Body of pancreas (tissue), 4 donors: ENCODE measurements around the gene ASTN2. TPM values are rescaled to one million over a fixed set of nuclear protein-coding genes. Genes with fewer than 3 reads are reported as not detected.

ENCODE experiments used
- ATAC-seq: fragments of 150-250 bp; one replicate; pipeline ENCODE4 v1.9.1; 2016
- DNase-seq, 4 donors: peaks; one replicate each; pipeline ENCODE4 v3.0.0-alpha.2; 2019
- H3K27ac ChIP-seq, 4 donors: fragments of 200-600 bp; sonication (generic); 1 replicate in 3 of 4; 2 replicates in 1 of 4; pipeline versions ENCODE4 v1.5.1 to v1.6.1; 2016 to 2019; ENCODE audit warnings: mild to moderate bottlenecking in 1 of 4, mixed read lengths in 1 of 4, moderate library complexity in 1 of 4
- H3K27me3 ChIP-seq, 2 donors: fragments of 200-600 bp; sonication (generic); one replicate each; pipeline ENCODE4 v1.6.0; 2016; ENCODE audit warnings: mild to moderate bottlenecking in 1 of 2
- H3K36me3 ChIP-seq, 2 donors: fragments of 200-600 bp; sonication (generic); replicated peaks in 1 of 2; 2 replicates each; pipeline ENCODE4 v1.5.1; 2016; ENCODE audit warnings: low read depth in 2 of 2; ENCODE audit not compliant: insufficient read depth in 1 of 2
- H3K4me1 ChIP-seq: fragments of 200-600 bp; sonication (generic); one replicate; pipeline ENCODE4 v1.6.0; 2016
- H3K4me3 ChIP-seq, 2 donors: fragments of 200-600 bp; sonication (generic); 1 replicate in 1 of 2; 2 replicates in 1 of 2; pipeline ENCODE4 v1.5.1; 2016 to 2019
- H3K9me3 ChIP-seq, 3 donors: fragments of 200-600 bp; sonication (generic); 1 replicate in 2 of 3; 2 replicates in 1 of 3; pipeline ENCODE4 v1.5.1; 2016
- POLR2A ChIP-seq, 3 donors: fragments of 450-650 bp; IDR thresholded peaks; one replicate each; pipeline ENCODE4 v1.6.1; 2016; ENCODE audit warnings: antibody characterized with exemption in 3 of 3, mild to moderate bottlenecking in 2 of 3
- WGBS, 2 donors: methylation state at CpG; one replicate each; pipeline ENCODE4 v1.1.5; 2017; 5-methylcytosine and 5-hydroxymethylcytosine counted together
- intact Hi-C: fragments of 100-400 bp; cut with DNase I; formaldehyde crosslinking; loops from one replicate; pipeline ENCODE4 v1.15.1; 2023
- total RNA-seq, 2 donors: library from RNA; depleted of rRNA; stranded (reverse); fragments of >200 nt; gene quantifications; one replicate each; pipeline ENCODE4 v1.1.0, GENCODE V29; 2016
- TF ChIP-seq, protein P1 (sequence below), 7 experiments: fragments of 450-650 bp in 4 of 7; fragments of 200-600 bp in 3 of 7; sonication (generic) in 3 of 7; IDR thresholded peaks; one replicate each; pipeline ENCODE4 v1.5.1; 2016 to 2019; ENCODE audit warnings: antibody characterized with exemption in 7 of 7

Gene ASTN2
- total RNA-seq, 2 donors from 2014 or later = 8.2 to 9.6 TPM

DNA sequence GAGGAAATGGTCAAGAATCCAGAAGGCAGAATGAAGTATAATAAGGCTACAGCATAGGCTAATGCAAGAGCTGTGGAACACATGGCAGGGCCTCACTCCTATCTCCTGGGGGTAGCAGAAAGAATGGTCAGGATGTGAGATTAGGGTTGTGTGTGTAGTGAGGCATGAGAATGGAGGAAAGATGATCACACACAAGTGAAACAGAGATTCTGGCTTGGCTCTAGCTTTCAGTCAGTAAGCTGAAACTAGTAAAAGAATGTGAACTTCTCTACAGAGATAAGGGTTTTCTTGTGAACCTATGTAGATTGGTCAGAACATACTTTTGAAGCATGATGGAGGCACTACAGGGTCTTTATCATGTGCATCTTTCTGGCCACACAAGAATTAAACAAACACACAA lies 298.8 kb downstream of the ASTN2 start:
- H3K27ac ChIP-seq = no peak overlapping the region
- H3K4me3 ChIP-seq = no peak overlapping the region
- no peaks in the 10 kb centered on the region for H3K27me3 ChIP-seq
- TF ChIP-seq, protein P1, sequence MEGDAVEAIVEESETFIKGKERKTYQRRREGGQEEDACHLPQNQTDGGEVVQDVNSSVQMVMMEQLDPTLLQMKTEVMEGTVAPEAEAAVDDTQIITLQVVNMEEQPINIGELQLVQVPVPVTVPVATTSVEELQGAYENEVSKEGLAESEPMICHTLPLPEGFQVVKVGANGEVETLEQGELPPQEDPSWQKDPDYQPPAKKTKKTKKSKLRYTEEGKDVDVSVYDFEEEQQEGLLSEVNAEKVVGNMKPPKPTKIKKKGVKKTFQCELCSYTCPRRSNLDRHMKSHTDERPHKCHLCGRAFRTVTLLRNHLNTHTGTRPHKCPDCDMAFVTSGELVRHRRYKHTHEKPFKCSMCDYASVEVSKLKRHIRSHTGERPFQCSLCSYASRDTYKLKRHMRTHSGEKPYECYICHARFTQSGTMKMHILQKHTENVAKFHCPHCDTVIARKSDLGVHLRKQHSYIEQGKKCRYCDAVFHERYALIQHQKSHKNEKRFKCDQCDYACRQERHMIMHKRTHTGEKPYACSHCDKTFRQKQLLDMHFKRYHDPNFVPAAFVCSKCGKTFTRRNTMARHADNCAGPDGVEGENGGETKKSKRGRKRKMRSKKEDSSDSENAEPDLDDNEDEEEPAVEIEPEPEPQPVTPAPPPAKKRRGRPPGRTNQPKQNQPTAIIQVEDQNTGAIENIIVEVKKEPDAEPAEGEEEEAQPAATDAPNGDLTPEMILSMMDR (IDR thresholded peaks at IDR 0.05) = no peak
- no peak for TF ChIP-seq POLR2A (IDR thresholded peaks at IDR 0.05)
- no peaks in the 10 kb centered on the region for H3K4me1 ChIP-seq
- ATAC-seq = no peak
- DNase-seq = no peak
- no peaks in the 10 kb centered on the region for H3K36me3 ChIP-seq
- intact Hi-C loops = no loop called here
- no peaks in the 10 kb centered on the region for H3K9me3 ChIP-seq

GRCh38 chr9:117114768-117115167 lies 300.1 kb downstream of the ASTN2 start:
- H3K27ac ChIP-seq = no peak overlapping the region
- no peak overlapping the region for H3K4me3 ChIP-seq
- no peaks in the 10 kb centered on the region for H3K9me3 ChIP-seq
- no peaks in the 10 kb centered on the region for H3K36me3 ChIP-seq
- intact Hi-C loops = no loop called here
- H3K27me3 ChIP-seq = no peaks in the 10 kb centered on the region
- 33 to 65% methylated on average over 2 of the region's 2 CpGs for WGBS, 2 donors
- TF ChIP-seq POLR2A (IDR thresholded peaks at IDR 0.05) = no peak
- TF ChIP-seq, protein P1 (IDR thresholded peaks at IDR 0.05) = no peak
- no peak for ATAC-seq
- no peaks in the 10 kb centered on the region for H3K4me1 ChIP-seq
- DNase-seq = no peak

GRCh38 chr9:117104716-117105495 lies 310.0 kb downstream of the ASTN2 start:
- no peak overlapping the region for H3K27ac ChIP-seq
- ATAC-seq (no peak), DNase-seq (no peak)
- no peaks in the 10 kb centered on the region for H3K9me3 ChIP-seq
- H3K4me3 ChIP-seq = no peak overlapping the region
- H3K36me3 ChIP-seq = no peaks in the 10 kb centered on the region
- H3K4me1 ChIP-seq = no peaks in the 10 kb centered on the region
- intact Hi-C loops = no loop called here
- WGBS, 2 donors = 69 to 76% methylated on average over 8 of the region's 8 CpGs
- TF ChIP-seq, protein P1 (IDR thresholded peaks at IDR 0.05) = no peak
- TF ChIP-seq POLR2A (IDR thresholded peaks at IDR 0.05) = no peak
- no peaks in the 10 kb centered on the region for H3K27me3 ChIP-seq

- intact Hi-C loops = no loop called here
- no peak for DNase-seq
- WGBS, 2 donors = 80 to 92% methylated on average over 1 of the region's 1 CpG
- H3K4me3 ChIP-seq = no peak overlapping the region
- no peaks in the 10 kb centered on the region for H3K27me3 ChIP-seq
- H3K27ac ChIP-seq = no peak overlapping the region
- ATAC-seq = no peak
- H3K36me3 ChIP-seq = no peaks in the 10 kb centered on the region
- H3K9me3 ChIP-seq = no peaks in the 10 kb centered on the region
- no peaks in the 10 kb centered on the region for H3K4me1 ChIP-seq
- TF ChIP-seq, protein P1 (IDR thresholded peaks at IDR 0.05) = no peak
- TF ChIP-seq POLR2A (IDR thresholded peaks at IDR 0.05) = no peak
These were observed 310.7 kb downstream of the ASTN2 start for GRCh38 chr9:117104206-117104605.
